ENCODE data around the gene C15orf39.

The C15orf39 gene

GRCh38 chr15:75201616-75202250 lies at the start of gene C15orf39:
Gene C15orf39 (plus strand): TSS chr15:75201882. CDS start chr15:75206049, 4,167 bp downstream.
- no peaks in the 10 kb centered on the region for H3K9me2 ChIP-seq (replicated peaks; ENCODE audit: control insufficient read depth, low read length)
- peak within 1 kb of the TSS; percentile 95 for H3K4me3 ChIP-seq (ENCODE audit: low read length)
- H3K27me3 ChIP-seq (ENCODE audit: control insufficient read depth, low read length): no peaks in the 10 kb centered on the region
- H3K27ac ChIP-seq (ENCODE audit: low read depth, low read length): peak within 1 kb of the TSS; percentile 63
- no peak for TF ChIP-seq EZH2phosphoT487 (IDR thresholded peaks at IDR 0.05; ENCODE audit: borderline replicate concordance, low read length)
- peak; percentile 87 for TF ChIP-seq CTCF (IDR thresholded peaks at IDR 0.05; ENCODE audit: low read depth, low read length, poor library complexity, severe bottlenecking)
- H3K9me3 ChIP-seq (ENCODE audit: control insufficient read depth, insufficient read depth, low read length): no peaks in the 10 kb centered on the region
- H3K36me3 ChIP-seq (ENCODE audit: control insufficient read depth, low read length): peaks cover 31% of the 10 kb centered on the region
- H3K4me1 ChIP-seq (ENCODE audit: control insufficient read depth, low read length): peaks cover 44% of the 10 kb centered on the region
- H3F3A ChIP-seq (ENCODE audit: control insufficient read depth, insufficient read depth): no peaks in the 10 kb centered on the region; the same call in 1 of the 2 replicates
- H3K4me2 ChIP-seq (ENCODE audit: low read length): peak within 1 kb of the TSS; percentile 78
- H4K20me1 ChIP-seq (ENCODE audit: control insufficient read depth, insufficient read depth, low read depth, low read length): peaks cover 31% of the 10 kb centered on the region
- peaks cover 53% of the 10 kb centered on the region for H3K79me2 ChIP-seq (ENCODE audit: control insufficient read depth, low read length)

GRCh38 chr15:75152382-75153079 lies 49.2 kb upstream of the C15orf39 start:
- no peaks in the 10 kb centered on the region for H3F3A ChIP-seq (ENCODE audit: control insufficient read depth, insufficient read depth)
- H3K4me1 ChIP-seq (ENCODE audit: control insufficient read depth, low read length): peaks cover 11% of the 10 kb centered on the region
- H3K4me3 ChIP-seq (ENCODE audit: low read length): no peak overlapping the region
- no peak for TF ChIP-seq EZH2phosphoT487 (IDR thresholded peaks at IDR 0.05; ENCODE audit: borderline replicate concordance, low read length)
- no peak for TF ChIP-seq CTCF (IDR thresholded peaks at IDR 0.05; ENCODE audit: low read depth, low read length, poor library complexity, severe bottlenecking)
- H3K4me2 ChIP-seq (ENCODE audit: low read length): no peak overlapping the region
- H3K79me2 ChIP-seq (ENCODE audit: control insufficient read depth, low read length): no peaks in the 10 kb centered on the region
- H3K27me3 ChIP-seq (ENCODE audit: control insufficient read depth, low read length): peaks cover 4% of the 10 kb centered on the region; the same call in 1 of the 2 replicates
- no peaks in the 10 kb centered on the region for H3K36me3 ChIP-seq (ENCODE audit: control insufficient read depth, low read length)
- no peaks in the 10 kb centered on the region for H3K9me2 ChIP-seq (replicated peaks; ENCODE audit: control insufficient read depth, low read length)
- H3K27ac ChIP-seq (ENCODE audit: low read depth, low read length): no peak overlapping the region
- peaks cover 4% of the 10 kb centered on the region; the same call in 1 of the 2 replicates for H3K9me3 ChIP-seq (ENCODE audit: control insufficient read depth, insufficient read depth, low read length)
- no peaks in the 10 kb centered on the region for H4K20me1 ChIP-seq (ENCODE audit: control insufficient read depth, insufficient read depth, low read depth, low read length)

GRCh38 chr15:75153087-75153486 lies 48.6 kb upstream of the C15orf39 start:
- Histone ChIP-seq H3K27ac (ENCODE audit: low read depth, low read length) (no peak overlapping the region), H3K9me2 (replicated peaks; ENCODE audit: control insufficient read depth, low read length) (no peaks in the 10 kb centered on the region), H3K27me3 (ENCODE audit: control insufficient read depth, low read length) (peaks cover 4% of the 10 kb centered on the region; the same call in 1 of the 2 replicates), H3K4me1 (ENCODE audit: control insufficient read depth, low read length) (peaks cover 11% of the 10 kb centered on the region), H3K36me3 (ENCODE audit: control insufficient read depth, low read length) (no peaks in the 10 kb centered on the region), H4K20me1 (ENCODE audit: control insufficient read depth, insufficient read depth, low read depth, low read length) (no peaks in the 10 kb centered on the region), H3K4me3 (ENCODE audit: low read length) (no peak overlapping the region), H3F3A (ENCODE audit: control insufficient read depth, insufficient read depth) (no peaks in the 10 kb centered on the region), H3K79me2 (ENCODE audit: control insufficient read depth, low read length) (no peaks in the 10 kb centered on the region), H3K9me3 (ENCODE audit: control insufficient read depth, insufficient read depth, low read length) (peaks cover 4% of the 10 kb centered on the region; the same call in 1 of the 2 replicates), H3K4me2 (ENCODE audit: low read length) (no peak overlapping the region)
- no peak for TF ChIP-seq CTCF (IDR thresholded peaks at IDR 0.05; ENCODE audit: low read depth, low read length, poor library complexity, severe bottlenecking)
- no peak for TF ChIP-seq EZH2phosphoT487 (IDR thresholded peaks at IDR 0.05; ENCODE audit: borderline replicate concordance, low read length)

Measured in DOHH2 (cell line).